Retinal pigment epithelial cell (primary cell): Measurements from ENCODE around the gene ZMYND11.
"Not testable (repeated sequence)": the region's sequence is repeated elsewhere in the genome, so short reads cannot be mapped to it uniquely, and the experiment has no call there.

Experiments
- DNase-seq: peaks from one replicate; pipeline ENCODE4 v3.0.0-alpha.2; 2010; ENCODE audit warnings: low read depth
- H3K4me3 ChIP-seq: 2 replicates; pipeline ENCODE4 v1.5.1; 2011; ENCODE audit warnings: mild to moderate bottlenecking, low read length, control low read depth, moderate library complexity
- TF ChIP-seq, protein P1 (sequence below): conservative IDR thresholded peaks from 2 replicates; pipeline ENCODE4 v1.5.1; 2011; ENCODE audit warnings: low read depth, low read length, control low read depth, inconsistent platforms

ZMYND11 gene

GRCh38 chr10:178723-179122, 43.5 kb downstream of the ZMYND11 start:
- no peak for DNase-seq
- H3K4me3 ChIP-seq = no peak overlapping the region
- TF ChIP-seq, protein P1, sequence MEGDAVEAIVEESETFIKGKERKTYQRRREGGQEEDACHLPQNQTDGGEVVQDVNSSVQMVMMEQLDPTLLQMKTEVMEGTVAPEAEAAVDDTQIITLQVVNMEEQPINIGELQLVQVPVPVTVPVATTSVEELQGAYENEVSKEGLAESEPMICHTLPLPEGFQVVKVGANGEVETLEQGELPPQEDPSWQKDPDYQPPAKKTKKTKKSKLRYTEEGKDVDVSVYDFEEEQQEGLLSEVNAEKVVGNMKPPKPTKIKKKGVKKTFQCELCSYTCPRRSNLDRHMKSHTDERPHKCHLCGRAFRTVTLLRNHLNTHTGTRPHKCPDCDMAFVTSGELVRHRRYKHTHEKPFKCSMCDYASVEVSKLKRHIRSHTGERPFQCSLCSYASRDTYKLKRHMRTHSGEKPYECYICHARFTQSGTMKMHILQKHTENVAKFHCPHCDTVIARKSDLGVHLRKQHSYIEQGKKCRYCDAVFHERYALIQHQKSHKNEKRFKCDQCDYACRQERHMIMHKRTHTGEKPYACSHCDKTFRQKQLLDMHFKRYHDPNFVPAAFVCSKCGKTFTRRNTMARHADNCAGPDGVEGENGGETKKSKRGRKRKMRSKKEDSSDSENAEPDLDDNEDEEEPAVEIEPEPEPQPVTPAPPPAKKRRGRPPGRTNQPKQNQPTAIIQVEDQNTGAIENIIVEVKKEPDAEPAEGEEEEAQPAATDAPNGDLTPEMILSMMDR = no peak

- DNase-seq = no peak
- H3K4me3 ChIP-seq = no peak overlapping the region
- TF ChIP-seq, protein P1 = no peak
Observed at GRCh38 chr10:182441-183201, 47.4 kb downstream of the ZMYND11 start.

GRCh38 chr10:184174-184573, 48.9 kb downstream of the ZMYND11 start:
- no peak for DNase-seq
- H3K4me3 ChIP-seq = no peak overlapping the region
- TF ChIP-seq, protein P1 = no peak

DNA sequence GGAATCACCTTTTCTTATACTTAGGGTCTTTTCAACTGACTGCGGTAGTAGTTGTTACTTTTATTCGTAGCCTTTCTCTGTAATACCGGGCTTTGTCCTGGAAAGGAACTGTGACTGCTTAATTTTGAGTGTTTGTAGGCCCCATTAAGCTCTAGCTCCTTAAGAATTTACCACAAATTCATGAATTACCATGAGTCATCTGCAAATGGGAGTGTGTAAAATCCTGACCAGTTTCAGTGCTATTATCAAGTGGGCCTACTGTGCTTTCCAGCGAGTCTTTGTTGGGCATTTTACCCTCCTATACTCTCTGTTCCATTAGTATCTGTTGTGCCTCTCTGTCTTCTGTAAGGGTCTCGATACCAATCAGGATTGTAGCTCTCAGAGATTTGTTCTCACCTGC, 49.7 kb downstream of the ZMYND11 start:
- DNase-seq = no peak
- TF ChIP-seq, protein P1 = no peak
- H3K4me3 ChIP-seq = no peak overlapping the region

DNA sequence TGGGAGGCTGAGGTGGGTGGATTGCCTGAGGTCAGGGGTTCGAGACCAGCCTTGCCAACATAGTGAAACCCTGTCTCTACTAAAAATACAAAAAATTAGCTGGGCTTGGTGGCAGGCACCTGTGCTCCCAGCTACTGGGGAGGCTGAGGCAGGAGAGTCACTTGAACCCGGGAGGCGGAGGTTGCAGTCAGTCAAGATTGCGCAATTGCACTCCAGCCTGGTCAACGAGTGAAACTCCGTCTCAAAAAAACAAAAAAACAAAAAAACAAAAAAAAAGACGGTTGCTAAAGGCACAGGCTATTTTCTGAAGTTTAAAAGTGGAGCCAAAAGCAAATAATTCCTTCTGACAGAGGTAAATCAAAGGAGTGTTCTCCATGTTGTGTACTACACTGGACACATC, 50.3 kb downstream of the ZMYND11 start:
- DNase-seq = not testable (repeated sequence)

DNA sequence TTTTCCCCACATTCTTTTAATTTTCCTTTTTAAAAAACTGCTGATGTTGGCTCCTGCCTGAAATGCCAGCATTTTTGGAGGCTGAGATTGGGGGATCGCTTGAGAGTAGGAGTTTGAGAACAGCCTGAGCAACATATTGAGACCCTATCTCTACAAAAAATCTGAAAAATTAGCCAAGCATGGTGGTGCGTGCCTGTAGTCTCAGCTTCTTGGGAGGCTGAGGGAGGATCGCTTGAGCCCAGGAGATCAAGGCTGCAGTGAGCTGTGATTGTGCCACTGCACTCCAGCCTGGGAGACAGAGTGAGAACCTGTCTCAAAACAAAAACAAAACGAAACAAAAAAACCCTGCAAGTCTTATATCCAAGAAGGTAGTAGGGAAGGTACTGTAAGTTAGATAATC, 51.7 kb downstream of the ZMYND11 start:
- no peak for DNase-seq
- H3K4me3 ChIP-seq = no peak overlapping the region
- TF ChIP-seq, protein P1 = no peak

More for the DNA sequence above, 50.3 kb downstream of the ZMYND11 start:
- not testable (repeated sequence) for H3K4me3 ChIP-seq

DNA sequence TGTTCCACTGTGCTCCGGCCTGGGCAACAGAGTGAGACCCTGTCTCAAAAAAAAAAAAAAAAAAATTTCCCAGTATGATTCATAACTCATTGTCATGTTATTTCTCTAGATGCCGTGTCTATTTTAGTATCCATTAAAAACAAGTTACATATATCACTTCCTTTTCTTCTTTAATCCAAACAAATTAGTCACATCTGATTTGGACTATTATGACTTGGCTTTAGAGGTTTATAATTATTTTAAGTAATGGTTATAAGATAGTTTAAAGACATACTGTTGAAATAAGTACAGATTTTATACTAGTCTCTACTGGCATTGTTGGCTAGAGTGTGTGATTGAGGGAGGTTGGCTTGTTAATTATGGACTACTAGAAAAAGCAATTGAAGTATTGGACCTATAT, 53.3 kb downstream of the ZMYND11 start:
- no peak for DNase-seq
- no peak overlapping the region for H3K4me3 ChIP-seq

More for the DNA sequence above, 53.3 kb downstream of the ZMYND11 start:
- TF ChIP-seq, protein P1 = no peak
